ENCODE measurements around the gene SIPA1L2.

SIPA1L2 gene

GRCh38 chr1:232664844-232665777, 35.2 kb upstream of the SIPA1L2 start:
- no peak overlapping the region for H3K4me3 ChIP-seq (replicated peaks; ENCODE audit: insufficient read depth, low read length)
- TF ChIP-seq GABPA (IDR thresholded peaks at IDR 0.05; ENCODE audit: low read depth) = no peak
- H3K27me3 ChIP-seq (ENCODE audit: insufficient read depth, poor library complexity, severe bottlenecking) = no peaks in the 10 kb centered on the region
- DNase-seq (ENCODE audit: low read depth in 1 of 2, low spot score in 1 of 2) = no peak
- H3K27ac ChIP-seq (replicated peaks) = no peak overlapping the region

GRCh38 chr1:232662910-232663309, 33.0 kb upstream of the SIPA1L2 start:
- H3K4me3 ChIP-seq (replicated peaks; ENCODE audit: insufficient read depth, low read length) = no peak overlapping the region
- H3K27ac ChIP-seq (replicated peaks) = no peak overlapping the region
- DNase-seq (ENCODE audit: low read depth in 1 of 2, low spot score in 1 of 2) = no peak
- H3K27me3 ChIP-seq (ENCODE audit: insufficient read depth, poor library complexity, severe bottlenecking) = no peaks in the 10 kb centered on the region
- TF ChIP-seq REST (IDR thresholded peaks at IDR 0.05; ENCODE audit: insufficient replicate concordance, low read depth) (no peak), SPI1 (IDR thresholded peaks at IDR 0.05; ENCODE audit: borderline replicate concordance, low read depth) (no peak), GABPA (IDR thresholded peaks at IDR 0.05; ENCODE audit: low read depth) (no peak), POLR2AphosphoS5 (IDR thresholded peaks at IDR 0.05; ENCODE audit: low read depth) (no peak)

- TF ChIP-seq CTCF (IDR thresholded peaks at IDR 0.05; ENCODE audit: insufficient read depth, low read length) (no peak), SPI1 (IDR thresholded peaks at IDR 0.05; ENCODE audit: borderline replicate concordance, low read depth) (no peak), REST (IDR thresholded peaks at IDR 0.05; ENCODE audit: insufficient replicate concordance, low read depth) (no peak), POLR2AphosphoS5 (IDR thresholded peaks at IDR 0.05; ENCODE audit: low read depth) (no peak), GABPA (IDR thresholded peaks at IDR 0.05; ENCODE audit: low read depth) (no peak)
- H3K4me3 ChIP-seq (replicated peaks; ENCODE audit: insufficient read depth, low read length) = no peak overlapping the region
- no peak for DNase-seq (ENCODE audit: low read depth in 1 of 2, low spot score in 1 of 2)
- no peaks in the 10 kb centered on the region for H3K27me3 ChIP-seq (ENCODE audit: insufficient read depth, poor library complexity, severe bottlenecking)
- no peak overlapping the region for H3K27ac ChIP-seq (replicated peaks)
These were observed 28.5 kb upstream of the SIPA1L2 start for GRCh38 chr1:232658386-232658785.

- no peaks in the 10 kb centered on the region for H3K27me3 ChIP-seq (ENCODE audit: insufficient read depth, poor library complexity, severe bottlenecking)
- DNase-seq (ENCODE audit: low read depth in 1 of 2, low spot score in 1 of 2) = no peak
These were observed 27.6 kb upstream of the SIPA1L2 start for GRCh38 chr1:232657426-232658005.

More at GRCh38 chr1:232657426-232658005, 27.6 kb upstream of the SIPA1L2 start:
- TF ChIP-seq REST (IDR thresholded peaks at IDR 0.05; ENCODE audit: insufficient replicate concordance, low read depth) (no peak), POLR2AphosphoS5 (IDR thresholded peaks at IDR 0.05; ENCODE audit: low read depth) (no peak), GABPA (IDR thresholded peaks at IDR 0.05; ENCODE audit: low read depth) (no peak), CTCF (IDR thresholded peaks at IDR 0.05; ENCODE audit: insufficient read depth, low read length) (no peak), SPI1 (IDR thresholded peaks at IDR 0.05; ENCODE audit: borderline replicate concordance, low read depth) (no peak)
- H3K4me3 ChIP-seq (replicated peaks; ENCODE audit: insufficient read depth, low read length) = no peak overlapping the region
- H3K27ac ChIP-seq (replicated peaks) = no peak overlapping the region

Measured in HL-60 (cell line).